ENCODE measurements around the gene STX16. TPM values are rescaled to one million over a fixed set of nuclear protein-coding genes. Genes with fewer than 3 reads are reported as not detected.

Gene STX16
- total RNA-seq, 4 donors from 2014 or later: 29.6 to 49.2 (median 32.8) TPM

GRCh38 chr20:58717278-58718091, 66.4 kb downstream of the STX16 start:
- H3K9me3 ChIP-seq: no peaks in the 10 kb centered on the region

GRCh38 chr20:58718121-58718563, 67.1 kb downstream of the STX16 start:
- peaks cover 0 to 31% (median 0%) of the 10 kb centered on the region in 4 donors for H3K27me3 ChIP-seq
- no peak for DNase-seq
- TF ChIP-seq CTCF (IDR thresholded peaks at IDR 0.05) (no peak), POLR2A (IDR thresholded peaks at IDR 0.05) (no peak)

More at GRCh38 chr20:58717278-58718091, 66.4 kb downstream of the STX16 start:
- Histone ChIP-seq H3K27ac (no peak overlapping the region), H3K27me3 (peaks cover 0 to 24% (median 0%) of the 10 kb centered on the region in 4 donors), H3K36me3 (peaks cover 0 to 34% (median 0%) of the 10 kb centered on the region in 3 donors), H3K4me1 (no peaks in the 10 kb centered on the region), H3K4me3 (no peak overlapping the region)
- WGBS, 2 donors: 66 to 86% methylated on average over 4 to 9 of the region's 23 CpGs
- TF ChIP-seq CTCF (IDR thresholded peaks at IDR 0.05) (no peak), POLR2A (IDR thresholded peaks at IDR 0.05) (no peak)
- intact Hi-C loops (cut with DNase I): no loop called here
- no peak for DNase-seq

GRCh38 chr20:58718729-58719128, 67.6 kb downstream of the STX16 start:
- Histone ChIP-seq H3K4me1 (no peaks in the 10 kb centered on the region), H3K27me3 (peaks cover 0 to 36% (median 0%) of the 10 kb centered on the region in 4 donors), H3K4me3 (no peak overlapping the region), H3K27ac (no peak overlapping the region), H3K9me3 (no peaks in the 10 kb centered on the region), H3K36me3 (peaks cover 0 to 24% (median 0%) of the 10 kb centered on the region in 3 donors)
- intact Hi-C loops (cut with DNase I): no loop called here
- DNase-seq: no peak
- WGBS, 2 donors: 69 to 89% methylated on average over 10 of the region's 10 CpGs
- TF ChIP-seq POLR2A (IDR thresholded peaks at IDR 0.05) (no peak), CTCF (IDR thresholded peaks at IDR 0.05) (no peak)

More at GRCh38 chr20:58718121-58718563, 67.1 kb downstream of the STX16 start:
- intact Hi-C loops (cut with DNase I): no loop called here
- Histone ChIP-seq H3K4me3 (no peak overlapping the region), H3K9me3 (no peaks in the 10 kb centered on the region), H3K36me3 (peaks cover 0 to 30% (median 0%) of the 10 kb centered on the region in 3 donors), H3K4me1 (no peaks in the 10 kb centered on the region), H3K27ac (no peak overlapping the region)
- 91 to 100% methylated on average over 3 to 8 of the region's 15 CpGs for WGBS, 2 donors

GRCh38 chr20:58719258-58719657, 68.2 kb downstream of the STX16 start:
- WGBS, 2 donors: 63 to 78% methylated on average over 4 to 7 of the region's 7 CpGs
- no peak overlapping the region for H3K4me3 ChIP-seq
- no peaks in the 10 kb centered on the region for H3K4me1 ChIP-seq
- intact Hi-C loops (cut with DNase I): no loop called here
- peaks cover 0 to 36% (median 0%) of the 10 kb centered on the region in 4 donors for H3K27me3 ChIP-seq
- TF ChIP-seq CTCF (IDR thresholded peaks at IDR 0.05): no peak
- no peak for TF ChIP-seq POLR2A (IDR thresholded peaks at IDR 0.05)
- H3K27ac ChIP-seq: no peak overlapping the region
- H3K9me3 ChIP-seq: no peaks in the 10 kb centered on the region
- DNase-seq: no peak
- peaks cover 0 to 19% (median 0%) of the 10 kb centered on the region in 3 donors for H3K36me3 ChIP-seq

- H3K36me3 ChIP-seq: peaks cover 0 to 13% (median 0%) of the 10 kb centered on the region in 3 donors
- TF ChIP-seq CTCF (IDR thresholded peaks at IDR 0.05) (no peak), POLR2A (IDR thresholded peaks at IDR 0.05) (no peak)
- peaks cover 0 to 36% (median 0%) of the 10 kb centered on the region in 4 donors for H3K27me3 ChIP-seq
- no peak overlapping the region for H3K4me3 ChIP-seq
- intact Hi-C loops (cut with DNase I): no loop called here
- 40% methylated on average over 3 of the region's 6 CpGs; no CpG with 5 or more reads in 1 of the 2 donors for WGBS, 2 donors
- H3K9me3 ChIP-seq: no peaks in the 10 kb centered on the region
- no peak for DNase-seq
- H3K4me1 ChIP-seq: no peaks in the 10 kb centered on the region
- H3K27ac ChIP-seq: no peak overlapping the region
Measured at GRCh38 chr20:58719971-58720371, 68.9 kb downstream of the STX16 start.

All from esophagus squamous epithelium (tissue), 5 donors.